Stimulated activated CD4-positive, alpha-beta T cell treated with anti-CD3 and anti-CD28 coated beads, Interleukin-1b, Interleukin-23, amount 100 ng/mL, for 48 hours (primary cell): ENCODE measurements around the gene FFAR3.
"Not testable (repeated sequence)": the region's sequence is repeated elsewhere in the genome, so short reads cannot be mapped to it uniquely, and the experiment has no call there.

Experiments
- DNase-seq: peaks from one replicate; pipeline ENCODE4 v3.0.0-alpha.2; 2020

The FFAR3 gene

GRCh38 chr19:35378356-35378755, 20.1 kb downstream of the FFAR3 start:
- no peak for DNase-seq

DNA sequence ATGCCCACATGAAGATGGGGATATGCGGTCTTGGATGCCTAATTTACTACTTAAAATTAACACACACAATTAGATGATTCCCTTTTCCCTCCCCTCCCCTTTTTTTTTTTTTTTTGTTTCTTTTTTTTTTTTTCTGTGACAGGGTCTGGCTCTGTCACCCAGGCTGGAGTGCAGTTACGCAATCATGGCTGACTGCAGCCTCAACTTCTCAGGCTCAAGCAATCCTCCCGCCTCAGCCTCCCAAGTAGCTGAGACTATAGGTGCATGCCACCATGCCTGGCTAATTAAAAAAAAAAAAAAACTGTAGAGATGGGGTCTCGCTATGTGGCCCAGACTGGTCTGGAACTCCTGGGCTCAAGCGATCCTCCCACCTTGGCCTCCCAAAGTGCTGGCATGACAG, 21.3 kb downstream of the FFAR3 start:
- not testable (repeated sequence) for DNase-seq

- no peak for DNase-seq
Observed at GRCh38 chr19:35379992-35380391, 21.7 kb downstream of the FFAR3 start.

GRCh38 chr19:35380450-35381124, 22.3 kb downstream of the FFAR3 start:
- DNase-seq: no peak

DNA sequence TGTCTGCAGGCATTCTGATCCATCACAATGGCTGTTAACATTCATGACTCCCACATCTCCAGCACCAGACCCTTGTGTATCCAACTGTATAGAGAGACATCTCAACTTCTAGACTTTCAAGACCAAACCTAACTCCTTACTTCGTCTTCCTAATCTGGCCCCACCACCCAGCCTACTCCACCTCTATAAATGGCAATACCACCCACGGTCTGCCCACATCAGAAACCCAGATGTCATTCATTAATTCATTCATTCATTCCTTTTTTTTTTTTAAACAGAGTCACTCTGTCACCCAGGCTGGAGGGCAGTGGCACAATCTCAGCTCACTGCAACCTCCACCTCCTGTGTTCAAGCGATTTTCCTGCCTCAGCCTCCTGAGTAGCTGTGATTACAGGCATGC, 23.1 kb downstream of the FFAR3 start:
- DNase-seq: no peak

GRCh38 chr19:35381926-35382325, 23.7 kb downstream of the FFAR3 start:
- no peak for DNase-seq

DNA sequence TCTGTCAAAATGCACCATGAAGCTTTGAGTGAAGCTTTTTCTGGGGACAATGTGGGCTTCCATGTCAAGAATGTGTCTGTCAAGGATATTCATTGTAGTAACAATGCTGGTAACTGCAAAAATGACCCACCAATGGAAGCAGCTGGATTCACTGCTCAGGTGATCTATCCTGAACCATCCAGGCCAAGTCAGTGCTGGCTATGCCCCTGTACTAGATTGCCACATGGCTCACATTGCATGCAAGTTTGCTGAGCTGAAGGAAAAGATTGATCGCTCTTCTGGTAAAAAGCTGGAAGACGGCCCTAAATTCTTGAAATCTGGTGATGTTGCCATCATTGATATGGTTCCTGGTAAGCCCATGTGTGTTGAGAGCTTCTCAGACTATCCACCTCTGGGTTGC, 25.3 kb downstream of the FFAR3 start:
- no peak for DNase-seq

GRCh38 chr19:35388277-35389054, 30.2 kb downstream of the FFAR3 start:
- no peak for DNase-seq

- no peak for DNase-seq
Observed at GRCh38 chr19:35389192-35389861, 31.1 kb downstream of the FFAR3 start.

DNA sequence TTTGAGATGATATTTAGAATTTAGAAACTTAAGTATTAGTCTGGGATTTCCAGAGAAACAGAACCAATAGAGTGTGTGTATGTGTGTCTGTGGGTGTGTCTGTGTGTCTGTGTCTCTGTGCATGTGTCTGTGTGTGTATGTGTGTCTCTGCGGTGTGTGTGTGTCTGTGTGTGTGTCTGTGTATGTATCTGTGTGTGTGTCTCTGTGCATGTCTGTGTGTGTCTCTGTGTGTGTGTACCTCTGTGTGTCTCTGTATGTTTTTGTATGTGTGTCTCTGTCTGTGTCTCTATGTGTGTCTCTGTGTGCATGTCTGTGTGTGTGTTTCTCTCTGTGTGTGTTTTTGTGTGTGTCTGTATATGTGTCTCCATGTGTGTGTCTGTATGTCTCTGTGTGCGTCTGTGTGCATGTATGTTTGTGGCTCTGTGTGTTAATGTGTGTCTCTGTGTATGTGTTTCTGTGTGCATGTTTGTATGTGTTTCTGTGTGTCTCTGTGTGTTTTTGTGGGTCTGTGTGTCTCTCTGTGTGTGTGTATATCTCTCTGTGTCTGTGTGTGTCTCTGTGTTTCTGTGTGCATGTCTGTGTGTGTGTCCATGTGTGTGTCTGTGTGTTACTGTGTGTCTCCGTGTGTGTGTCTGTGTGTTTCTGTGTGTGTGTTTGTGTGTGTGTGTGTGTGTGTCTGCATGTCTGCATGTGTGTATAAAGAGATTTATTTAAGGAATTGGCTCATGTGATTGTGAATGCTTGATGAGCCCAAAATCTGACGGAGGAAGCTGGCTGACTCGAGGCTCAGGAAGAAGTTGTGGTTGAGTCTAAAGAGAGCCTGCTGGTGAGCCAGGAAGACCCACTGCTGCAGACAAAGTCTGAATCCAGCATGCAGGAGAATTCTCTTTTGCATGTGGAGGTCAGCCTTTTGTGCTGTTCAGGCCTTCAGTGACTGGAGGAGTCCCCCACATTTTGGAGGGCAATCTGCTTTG, 34.8 kb downstream of the FFAR3 start:
- DNase-seq: no peak

DNA sequence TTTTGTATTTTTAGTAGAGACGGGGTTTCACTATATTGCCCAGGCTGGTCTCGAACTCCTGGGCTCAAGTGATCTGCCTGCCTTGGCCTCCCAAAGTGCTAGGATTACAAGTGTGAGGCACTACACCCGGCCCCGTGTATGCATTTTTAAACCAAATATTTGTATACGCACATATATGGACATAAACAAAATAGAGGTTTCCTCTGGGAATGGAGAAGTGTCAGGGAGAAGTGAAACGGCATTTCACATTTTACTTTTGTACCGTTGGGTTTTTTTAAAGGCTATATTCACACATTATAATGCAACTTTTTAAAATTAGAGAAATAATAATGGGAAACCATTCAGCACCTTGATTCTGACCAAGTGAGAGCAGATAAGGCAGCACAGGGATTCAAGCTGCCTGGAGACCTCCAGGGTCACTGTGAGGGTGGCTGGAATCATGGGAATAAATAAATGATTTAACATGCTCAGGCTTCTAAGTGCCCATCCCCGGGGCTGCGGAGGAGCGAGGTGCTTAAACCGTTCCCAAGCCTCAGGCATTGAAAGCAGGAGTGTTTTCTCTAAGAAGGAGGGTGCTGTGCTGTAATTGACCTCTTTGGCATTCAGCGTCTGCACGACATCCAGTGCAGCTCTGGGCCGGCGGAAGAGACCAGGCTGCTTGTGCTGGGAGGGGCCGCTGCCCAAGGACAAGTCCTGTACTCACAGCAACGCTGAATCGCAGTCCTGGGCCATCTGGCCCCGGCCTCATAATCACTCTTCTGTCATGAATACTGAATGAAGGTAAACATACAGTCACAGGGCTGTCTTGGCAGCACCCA, 37.3 kb downstream of the FFAR3 start:
- no peak for DNase-seq

GRCh38 chr19:35396240-35396885, 38.1 kb downstream of the FFAR3 start:
- no peak for DNase-seq

GRCh38 chr19:35397064-35397463, 38.8 kb downstream of the FFAR3 start:
- DNase-seq: no peak

DNA sequence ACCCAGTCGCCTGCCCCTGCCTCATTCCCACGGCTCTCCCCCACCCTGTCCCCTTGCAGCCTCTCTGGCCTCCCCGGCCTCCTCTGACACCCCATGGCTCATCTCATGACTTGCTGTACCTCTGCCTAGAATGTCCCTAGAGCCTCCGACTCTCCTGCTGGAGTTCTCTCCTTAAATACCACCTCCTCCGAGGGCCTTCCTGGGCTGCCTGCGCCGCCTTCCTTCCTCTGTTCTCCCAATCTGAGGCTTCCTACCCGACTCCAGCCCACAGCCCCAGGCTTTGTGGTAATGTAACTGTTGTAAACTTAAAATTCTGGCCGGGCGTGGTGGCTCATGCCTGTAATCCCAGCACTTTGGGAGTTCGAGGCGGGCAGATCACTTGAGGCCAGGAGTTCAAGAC, 40.3 kb downstream of the FFAR3 start:
- DNase-seq: no peak

GRCh38 chr19:35399231-35399630, 41.0 kb downstream of the FFAR3 start:
- no peak for DNase-seq

DNA sequence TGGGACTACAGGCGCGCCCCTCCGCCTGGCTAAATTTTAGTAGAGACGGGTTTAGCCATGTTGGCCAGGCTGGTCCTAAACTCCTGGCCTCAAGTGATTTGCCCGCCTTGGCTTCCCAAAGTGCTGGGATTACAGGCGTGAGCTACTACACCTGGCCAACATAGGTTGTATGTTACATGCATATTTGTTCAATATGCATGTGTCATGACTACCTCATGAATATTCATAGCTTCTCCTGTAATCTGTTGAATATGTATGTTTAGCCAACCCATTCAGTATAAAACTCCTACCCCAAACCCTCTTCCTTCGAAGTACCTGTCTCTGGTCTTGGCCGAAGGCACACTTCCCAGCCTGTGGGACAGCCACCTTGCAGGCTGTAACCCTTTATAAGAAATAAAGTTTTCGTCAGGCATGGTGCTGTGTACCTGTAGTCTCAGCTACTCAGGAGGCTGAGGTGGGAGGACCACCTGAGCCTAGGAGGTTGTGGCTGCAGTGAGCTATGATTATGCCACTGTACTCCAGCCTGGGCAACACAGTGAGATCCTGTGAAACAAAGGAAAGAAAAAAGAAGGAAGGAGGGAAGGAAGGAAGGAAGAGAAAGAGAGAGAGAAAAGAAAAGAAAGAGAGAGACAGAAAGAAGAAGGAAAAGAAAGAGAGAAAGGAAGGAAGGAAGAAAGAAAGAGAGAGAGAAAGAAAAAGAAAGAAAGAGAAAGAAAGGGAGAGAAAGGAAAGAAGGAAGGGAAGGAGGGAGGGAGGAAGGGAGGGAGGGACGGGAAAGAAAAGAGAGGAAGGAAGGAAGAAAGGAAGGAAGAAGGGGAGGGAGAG, 41.9 kb downstream of the FFAR3 start:
- DNase-seq: no peak

DNA sequence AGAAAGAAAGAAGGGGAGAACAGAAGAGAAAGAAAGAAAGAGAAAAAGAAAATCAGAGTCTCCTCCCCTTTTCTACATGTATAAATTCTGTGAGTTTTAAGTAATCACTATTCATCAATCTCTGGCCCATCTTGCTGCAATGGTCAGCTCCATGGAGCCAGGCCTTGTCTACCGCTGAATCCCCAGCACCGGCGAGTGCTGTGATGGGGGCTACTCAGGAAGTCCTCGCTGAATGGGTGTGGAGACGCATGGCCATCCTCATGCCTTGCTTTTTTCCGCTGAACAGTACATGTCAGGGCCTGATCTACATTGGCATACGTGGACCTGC, 42.5 kb downstream of the FFAR3 start:
- DNase-seq: no peak

DNA sequence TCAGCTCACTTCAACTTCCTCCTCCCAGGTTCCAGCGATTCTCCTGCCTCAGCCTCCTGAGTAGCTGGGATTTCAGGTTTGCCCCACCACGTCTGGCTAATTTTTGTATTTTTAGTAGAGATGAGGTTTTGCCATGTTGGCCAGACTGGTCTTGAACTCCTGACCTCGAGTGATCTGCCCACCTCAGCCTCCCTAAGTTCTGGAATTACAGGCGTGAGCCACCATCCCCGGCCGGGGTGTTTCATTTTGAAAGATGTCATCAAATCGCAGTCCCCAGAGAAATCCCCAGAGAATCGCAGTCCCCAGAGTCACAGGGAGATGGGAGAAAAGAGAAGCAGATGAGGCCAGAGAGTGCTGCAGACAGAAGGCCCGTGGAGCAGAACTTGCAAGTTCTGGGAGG, 43.2 kb downstream of the FFAR3 start:
- not testable (repeated sequence) for DNase-seq

GRCh38 chr19:35403116-35403760, 45.0 kb downstream of the FFAR3 start:
- peak; percentile 36 for DNase-seq
